ENCODE results near the gene DENND10.

DNA sequence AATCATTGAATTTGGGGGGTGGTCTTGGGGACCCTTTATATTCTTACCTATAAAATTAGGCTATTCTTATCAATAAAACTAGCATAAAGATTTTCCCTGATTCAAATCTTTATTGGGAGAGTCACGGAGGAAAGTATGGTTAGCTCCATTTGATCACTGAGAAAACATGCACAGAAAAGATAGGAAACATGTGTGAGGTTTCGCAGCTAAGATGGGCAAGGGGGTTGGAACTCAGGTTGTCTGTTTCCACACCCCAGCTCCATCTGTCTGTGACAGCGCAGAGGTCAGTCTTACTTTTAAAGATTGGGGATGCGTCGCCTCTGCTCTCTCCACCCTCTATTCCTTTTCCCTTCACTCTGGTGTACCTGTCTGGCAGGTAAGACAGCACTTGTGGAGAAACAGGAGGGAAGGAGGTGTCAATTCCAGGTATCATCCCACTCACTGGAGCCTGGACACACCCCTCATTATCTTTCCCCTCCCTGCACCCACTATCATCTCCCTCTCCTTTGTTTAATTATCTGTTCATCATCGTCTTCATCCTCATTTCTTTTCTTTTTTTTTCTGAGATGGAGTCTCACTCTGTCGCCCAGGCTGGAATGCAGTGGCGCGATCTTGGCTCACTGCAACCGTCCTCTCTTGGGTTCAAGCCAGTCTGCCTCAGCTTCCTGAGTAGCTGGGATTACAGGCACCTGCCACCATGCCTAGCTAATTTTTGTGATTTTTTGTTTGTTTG, 2.4 kb upstream of the DENND10 start:
- TF ChIP-seq, protein P1, sequence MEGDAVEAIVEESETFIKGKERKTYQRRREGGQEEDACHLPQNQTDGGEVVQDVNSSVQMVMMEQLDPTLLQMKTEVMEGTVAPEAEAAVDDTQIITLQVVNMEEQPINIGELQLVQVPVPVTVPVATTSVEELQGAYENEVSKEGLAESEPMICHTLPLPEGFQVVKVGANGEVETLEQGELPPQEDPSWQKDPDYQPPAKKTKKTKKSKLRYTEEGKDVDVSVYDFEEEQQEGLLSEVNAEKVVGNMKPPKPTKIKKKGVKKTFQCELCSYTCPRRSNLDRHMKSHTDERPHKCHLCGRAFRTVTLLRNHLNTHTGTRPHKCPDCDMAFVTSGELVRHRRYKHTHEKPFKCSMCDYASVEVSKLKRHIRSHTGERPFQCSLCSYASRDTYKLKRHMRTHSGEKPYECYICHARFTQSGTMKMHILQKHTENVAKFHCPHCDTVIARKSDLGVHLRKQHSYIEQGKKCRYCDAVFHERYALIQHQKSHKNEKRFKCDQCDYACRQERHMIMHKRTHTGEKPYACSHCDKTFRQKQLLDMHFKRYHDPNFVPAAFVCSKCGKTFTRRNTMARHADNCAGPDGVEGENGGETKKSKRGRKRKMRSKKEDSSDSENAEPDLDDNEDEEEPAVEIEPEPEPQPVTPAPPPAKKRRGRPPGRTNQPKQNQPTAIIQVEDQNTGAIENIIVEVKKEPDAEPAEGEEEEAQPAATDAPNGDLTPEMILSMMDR (conservative IDR thresholded peaks at IDR 0.05; ENCODE audit: low read depth, low read length): no peak
- TF ChIP-seq EZH2 (IDR thresholded peaks at IDR 0.05; ENCODE audit: borderline replicate concordance, low read depth, low read length, poor library complexity, severe bottlenecking): no peak
